Measurements from ENCODE around the gene STPG4.

The STPG4 gene

GRCh38 chr2:47070920-47071824 is 83.9 kb downstream of the STPG4 start:
- Histone ChIP-seq H3K4me1 (peaks cover 48% of the 10 kb centered on the region), H3K9me3 (no peaks in the 10 kb centered on the region), H3K4me3 (ENCODE audit: low read depth, low read length) (no peak overlapping the region), H3K27me3 (no peaks in the 10 kb centered on the region), H3K36me3 (no peaks in the 10 kb centered on the region)
- TF ChIP-seq, protein P1, sequence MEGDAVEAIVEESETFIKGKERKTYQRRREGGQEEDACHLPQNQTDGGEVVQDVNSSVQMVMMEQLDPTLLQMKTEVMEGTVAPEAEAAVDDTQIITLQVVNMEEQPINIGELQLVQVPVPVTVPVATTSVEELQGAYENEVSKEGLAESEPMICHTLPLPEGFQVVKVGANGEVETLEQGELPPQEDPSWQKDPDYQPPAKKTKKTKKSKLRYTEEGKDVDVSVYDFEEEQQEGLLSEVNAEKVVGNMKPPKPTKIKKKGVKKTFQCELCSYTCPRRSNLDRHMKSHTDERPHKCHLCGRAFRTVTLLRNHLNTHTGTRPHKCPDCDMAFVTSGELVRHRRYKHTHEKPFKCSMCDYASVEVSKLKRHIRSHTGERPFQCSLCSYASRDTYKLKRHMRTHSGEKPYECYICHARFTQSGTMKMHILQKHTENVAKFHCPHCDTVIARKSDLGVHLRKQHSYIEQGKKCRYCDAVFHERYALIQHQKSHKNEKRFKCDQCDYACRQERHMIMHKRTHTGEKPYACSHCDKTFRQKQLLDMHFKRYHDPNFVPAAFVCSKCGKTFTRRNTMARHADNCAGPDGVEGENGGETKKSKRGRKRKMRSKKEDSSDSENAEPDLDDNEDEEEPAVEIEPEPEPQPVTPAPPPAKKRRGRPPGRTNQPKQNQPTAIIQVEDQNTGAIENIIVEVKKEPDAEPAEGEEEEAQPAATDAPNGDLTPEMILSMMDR (IDR thresholded peaks at IDR 0.05; ENCODE audit: low read depth, low read length), result no peak
- DNase-seq, result peak; percentile 69

GRCh38 chr2:47070155-47070919 is 84.8 kb downstream of the STPG4 start:
- no peak for DNase-seq
- H3K4me1 ChIP-seq, result peaks cover 55% of the 10 kb centered on the region

DNA sequence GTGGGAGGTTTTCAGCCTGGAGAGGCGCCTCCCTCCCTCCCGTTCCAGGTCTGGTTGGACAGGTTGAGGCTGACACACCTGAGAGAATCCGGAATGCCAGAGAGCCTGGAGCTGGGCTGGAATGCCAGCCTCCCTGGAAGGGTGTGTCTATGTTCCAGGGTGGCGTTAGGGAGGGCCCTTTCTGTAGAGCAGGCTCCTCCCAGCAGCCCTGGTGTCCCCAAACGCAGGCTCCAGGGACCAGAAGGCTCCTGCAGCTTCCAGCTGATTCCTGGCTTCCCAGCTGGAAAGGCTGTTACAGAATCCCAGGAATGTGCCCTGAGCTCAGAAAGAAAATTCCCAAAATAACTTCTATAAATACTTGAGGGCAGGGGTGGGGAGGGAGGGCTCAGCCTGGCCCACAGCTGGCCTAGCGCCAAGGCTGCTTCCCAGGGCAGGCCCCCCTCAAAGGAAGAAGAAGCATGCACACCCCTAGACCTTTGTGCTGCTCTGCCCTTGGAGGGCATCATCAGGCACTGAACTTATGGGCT is 85.4 kb downstream of the STPG4 start:
- Histone ChIP-seq H3K9me3 (no peaks in the 10 kb centered on the region), H3K4me1 (peaks cover 56% of the 10 kb centered on the region), H3K36me3 (no peaks in the 10 kb centered on the region), H3K27me3 (no peaks in the 10 kb centered on the region), H3K4me3 (ENCODE audit: low read depth, low read length) (no peak overlapping the region)
- TF ChIP-seq, protein P1 (IDR thresholded peaks at IDR 0.05; ENCODE audit: low read depth, low read length), result no peak
- peak; percentile 46 for DNase-seq

More at GRCh38 chr2:47070155-47070919, 84.8 kb downstream of the STPG4 start:
- Histone ChIP-seq H3K27me3 (no peaks in the 10 kb centered on the region), H3K4me3 (ENCODE audit: low read depth, low read length) (no peak overlapping the region), H3K36me3 (no peaks in the 10 kb centered on the region), H3K9me3 (no peaks in the 10 kb centered on the region)
- TF ChIP-seq, protein P1 (IDR thresholded peaks at IDR 0.05; ENCODE audit: low read depth, low read length), result no peak

- Histone ChIP-seq H3K4me3 (ENCODE audit: low read depth, low read length) (no peak overlapping the region), H3K4me1 (peaks cover 62% of the 10 kb centered on the region), H3K9me3 (no peaks in the 10 kb centered on the region), H3K36me3 (no peaks in the 10 kb centered on the region), H3K27me3 (no peaks in the 10 kb centered on the region)
- TF ChIP-seq, protein P1 (IDR thresholded peaks at IDR 0.05; ENCODE audit: low read depth, low read length), result no peak
- DNase-seq, result no peak
Observed at GRCh38 chr2:47068981-47069627, 86.0 kb downstream of the STPG4 start.

- Histone ChIP-seq H3K27me3 (no peaks in the 10 kb centered on the region), H3K9me3 (no peaks in the 10 kb centered on the region), H3K4me3 (ENCODE audit: low read depth, low read length) (no peak overlapping the region), H3K36me3 (no peaks in the 10 kb centered on the region), H3K4me1 (peaks cover 64% of the 10 kb centered on the region)
- DNase-seq, result no peak
- TF ChIP-seq, protein P1 (IDR thresholded peaks at IDR 0.05; ENCODE audit: low read depth, low read length), result no peak
Observed at GRCh38 chr2:47067788-47068407, 87.2 kb downstream of the STPG4 start.

Measured in BE2C (cell line).